GM06990 (cell line): ENCODE measurements around the gene FBLIM1.

Experiments used
- DNase-seq: peaks from one replicate; pipeline ENCODE4 v3.0.0-alpha.2; 2011; ENCODE audit not compliant: insufficient read length; ENCODE audit errors: extremely low read depth
- H3K27me3 ChIP-seq: replicated peaks from 2 replicates; pipeline ENCODE4 v1.6.0; 2011; ENCODE audit warnings: low read length; ENCODE audit not compliant: control insufficient read depth, insufficient read depth
- H3K36me3 ChIP-seq: 2 replicates; pipeline ENCODE4 v1.5.1; 2011; ENCODE audit warnings: low read length; ENCODE audit not compliant: control insufficient read depth, insufficient read depth
- H3K4me3 ChIP-seq: replicated peaks from 2 replicates; pipeline ENCODE4 v1.5.1; 2011; ENCODE audit warnings: low read depth, mild to moderate bottlenecking, control low read depth, low read length
- CTCF ChIP-seq: IDR thresholded peaks from 2 replicates; pipeline ENCODE4 v1.5.1; 2011; ENCODE audit warnings: low read length, control low read depth, mild to moderate bottlenecking, inconsistent platforms; ENCODE audit not compliant: insufficient read depth, poor library complexity, severe bottlenecking

Gene FBLIM1

GRCh38 chr1:15751717-15752116 lies 6.9 kb upstream of the FBLIM1 start:
- no peak for DNase-seq
- Histone ChIP-seq H3K4me3 (no peak overlapping the region), H3K36me3 (no peaks in the 10 kb centered on the region), H3K27me3 (peaks cover 1% of the 10 kb centered on the region; the same call in 1 of the 2 replicates)
- no peak for TF ChIP-seq CTCF

GRCh38 chr1:15753776-15754175 lies 4.8 kb upstream of the FBLIM1 start:
- DNase-seq = no peak
- Histone ChIP-seq H3K36me3 (no peaks in the 10 kb centered on the region), H3K4me3 (no peak overlapping the region), H3K27me3 (peaks cover 1% of the 10 kb centered on the region)
- no peak for TF ChIP-seq CTCF

- H3K4me3 ChIP-seq = no peak overlapping the region
- DNase-seq = no peak
- H3K36me3 ChIP-seq = no peaks in the 10 kb centered on the region
- H3K27me3 ChIP-seq = peaks cover 1% of the 10 kb centered on the region
- TF ChIP-seq CTCF = no peak
Measured at GRCh38 chr1:15755021-15755645, 3.5 kb upstream of the FBLIM1 start.

- peaks cover 1% of the 10 kb centered on the region for H3K27me3 ChIP-seq
- DNase-seq = no peak
- H3K4me3 ChIP-seq = no peak overlapping the region
- no peak for TF ChIP-seq CTCF
- H3K36me3 ChIP-seq = no peaks in the 10 kb centered on the region
Measured at GRCh38 chr1:15755646-15756040, 3.0 kb upstream of the FBLIM1 start.

- H3K36me3 ChIP-seq = no peaks in the 10 kb centered on the region
- H3K4me3 ChIP-seq = no peak overlapping the region
- peaks cover 1% of the 10 kb centered on the region for H3K27me3 ChIP-seq
- DNase-seq = no peak
- no peak for TF ChIP-seq CTCF
Measured at GRCh38 chr1:15756143-15757015, 2.2 kb upstream of the FBLIM1 start.
